GM11168 (cell line): ENCODE data around the gene DELE1.
"Not testable (repeated sequence)": the region's sequence is repeated elsewhere in the genome, so short reads cannot be mapped to it uniquely, and the experiment has no call there.

Source experiments
- in situ Hi-C: fragments of 300-500 bp; cut with MboI; formaldehyde crosslinking; loops from one replicate; pipeline ENCODE4 v1.12.0; 2022; ENCODE audit warnings: low sequenced_read_pairs; ENCODE audit not compliant: unreplicated experiment

The DELE1 gene

DNA sequence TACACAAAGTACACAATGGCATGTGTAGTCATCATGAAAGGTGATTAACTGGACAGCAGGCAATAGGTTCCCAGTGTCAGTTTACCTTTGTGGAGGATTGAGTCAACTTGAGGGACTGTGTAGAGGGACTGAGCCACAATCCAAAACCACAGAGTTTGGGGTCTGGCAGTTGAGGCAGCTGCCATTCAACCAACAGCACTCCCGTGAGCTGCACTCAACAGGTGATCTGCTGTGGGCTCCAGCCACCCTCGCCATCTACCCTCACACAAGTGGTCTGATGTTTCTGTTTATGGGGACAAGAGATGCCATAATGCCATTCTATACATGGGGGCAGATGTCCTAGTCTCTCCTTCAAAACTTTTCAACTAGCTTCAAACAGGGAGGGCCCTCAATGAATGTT lies 2.9 kb upstream of the DELE1 start:
- in situ Hi-C loops, result no loop called here

- in situ Hi-C loops, result not testable (repeated sequence)
Measured at GRCh38 chr5:141922827-141923447, 734 bp upstream of the DELE1 start.

- in situ Hi-C loops, result no loop called here
Measured at GRCh38 chr5:141926434-141926833, 2.8 kb downstream of the DELE1 start.

GRCh38 chr5:141928051-141928450 lies 4.4 kb downstream of the DELE1 start:
- in situ Hi-C loops, result no loop called here

DNA sequence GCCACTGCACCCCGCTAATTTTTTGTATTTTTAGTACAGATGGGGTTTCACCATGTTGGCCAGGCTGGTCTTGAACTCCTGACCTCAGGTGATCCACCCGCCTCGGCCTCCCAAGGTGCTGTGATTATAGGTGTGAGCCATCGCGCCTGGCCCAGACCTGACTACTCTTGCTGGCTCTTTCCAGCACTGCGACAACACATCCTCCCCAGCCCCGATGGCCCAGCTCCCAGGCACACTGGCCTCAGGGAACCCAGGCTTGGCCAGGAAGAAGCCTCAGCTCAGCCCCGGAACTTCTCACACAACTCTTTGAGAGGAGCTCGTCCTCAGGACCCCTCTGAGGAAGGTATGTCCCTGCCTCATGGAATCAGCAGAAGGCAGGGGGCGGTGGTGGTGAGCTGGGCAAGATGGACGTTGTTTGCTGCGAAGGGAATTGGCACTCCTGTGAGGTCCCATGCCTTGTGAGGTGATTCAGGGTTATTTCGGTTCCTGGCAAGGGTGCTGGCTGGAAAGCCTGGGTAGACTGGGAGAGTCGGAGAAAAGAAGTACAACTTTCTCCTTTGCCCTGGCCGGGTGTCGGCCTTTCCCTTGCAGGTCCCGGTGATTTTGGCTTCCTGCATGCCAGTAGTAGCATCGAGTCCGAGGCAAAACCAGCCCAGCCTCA lies 5.9 kb downstream of the DELE1 start:
- in situ Hi-C loops, result no loop called here

DNA sequence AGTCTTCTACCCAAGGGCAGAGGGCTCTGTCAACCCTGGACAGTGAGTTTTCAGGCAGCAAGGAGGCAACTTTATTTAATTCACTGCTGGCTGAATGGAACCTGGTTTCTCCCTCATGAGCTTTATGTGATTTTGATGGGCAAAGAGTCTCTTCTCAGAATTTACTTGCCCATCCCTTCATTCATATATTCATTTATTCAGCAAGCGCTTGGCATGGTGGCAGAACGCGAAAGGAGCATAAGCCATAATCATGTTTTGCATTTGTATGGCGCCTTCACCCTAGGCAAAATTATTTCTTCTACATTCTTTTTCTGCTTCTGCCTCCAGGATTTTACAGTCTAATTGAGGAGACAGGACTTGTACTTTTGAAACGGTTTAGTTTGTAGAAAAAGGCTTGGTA lies 8.0 kb downstream of the DELE1 start:
- in situ Hi-C loops, result no loop called here

GRCh38 chr5:141933151-141933550 lies 9.5 kb downstream of the DELE1 start:
- in situ Hi-C loops, result no loop called here

DNA sequence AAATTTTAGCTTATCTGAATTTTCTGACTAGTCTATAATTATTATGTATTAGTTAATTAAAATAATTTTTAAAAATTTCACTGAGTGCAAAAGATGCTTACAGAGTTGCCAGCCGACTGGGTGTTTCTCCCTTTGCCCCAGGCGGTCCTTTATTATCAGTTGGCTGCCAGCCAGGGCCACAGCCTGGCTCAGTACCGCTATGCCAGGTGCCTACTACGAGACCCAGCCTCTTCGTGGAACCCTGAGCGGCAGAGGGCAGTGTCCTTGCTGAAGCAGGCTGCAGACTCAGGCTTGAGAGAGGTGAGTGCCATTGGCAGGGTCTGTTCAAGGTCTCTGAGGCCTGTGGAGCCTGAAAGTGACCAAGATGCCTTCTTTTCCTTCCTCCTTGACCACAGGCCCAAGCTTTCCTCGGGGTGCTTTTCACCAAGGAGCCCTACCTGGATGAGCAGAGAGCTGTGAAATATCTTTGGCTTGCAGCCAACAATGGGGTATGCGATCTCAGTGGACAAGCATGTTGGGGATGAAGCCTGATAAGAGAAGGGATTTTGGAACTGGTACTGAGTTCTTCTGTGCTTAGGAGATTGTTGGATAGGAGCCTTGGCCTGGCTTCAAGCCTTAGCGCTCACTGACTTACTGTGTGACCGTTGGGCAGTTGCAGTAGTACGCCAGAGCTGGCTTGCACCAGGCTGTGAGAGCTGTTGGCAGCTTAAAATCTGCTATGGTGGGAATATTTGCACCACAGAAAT lies 10.6 kb downstream of the DELE1 start:
- in situ Hi-C loops, result no loop called here

DNA sequence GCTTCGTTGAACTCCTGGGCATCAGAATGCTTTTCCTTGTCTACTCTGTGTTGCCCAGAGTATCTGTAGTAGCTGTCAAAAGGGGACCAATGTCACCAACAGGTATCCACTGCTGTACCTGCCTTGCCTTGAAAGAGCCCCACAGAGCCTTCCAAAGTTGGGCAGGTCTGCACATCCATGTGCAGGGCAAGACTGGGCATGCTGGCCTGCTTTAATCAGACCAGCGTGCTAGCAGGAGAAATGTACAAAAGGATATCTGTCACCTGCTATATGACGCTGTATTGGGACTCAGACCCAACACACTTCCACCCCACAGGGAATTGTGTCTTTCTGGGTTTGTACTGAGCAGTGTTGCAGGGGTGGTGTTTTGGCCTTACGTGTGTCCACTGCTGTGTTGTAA lies 11.9 kb downstream of the DELE1 start:
- in situ Hi-C loops, result no loop called here

DNA sequence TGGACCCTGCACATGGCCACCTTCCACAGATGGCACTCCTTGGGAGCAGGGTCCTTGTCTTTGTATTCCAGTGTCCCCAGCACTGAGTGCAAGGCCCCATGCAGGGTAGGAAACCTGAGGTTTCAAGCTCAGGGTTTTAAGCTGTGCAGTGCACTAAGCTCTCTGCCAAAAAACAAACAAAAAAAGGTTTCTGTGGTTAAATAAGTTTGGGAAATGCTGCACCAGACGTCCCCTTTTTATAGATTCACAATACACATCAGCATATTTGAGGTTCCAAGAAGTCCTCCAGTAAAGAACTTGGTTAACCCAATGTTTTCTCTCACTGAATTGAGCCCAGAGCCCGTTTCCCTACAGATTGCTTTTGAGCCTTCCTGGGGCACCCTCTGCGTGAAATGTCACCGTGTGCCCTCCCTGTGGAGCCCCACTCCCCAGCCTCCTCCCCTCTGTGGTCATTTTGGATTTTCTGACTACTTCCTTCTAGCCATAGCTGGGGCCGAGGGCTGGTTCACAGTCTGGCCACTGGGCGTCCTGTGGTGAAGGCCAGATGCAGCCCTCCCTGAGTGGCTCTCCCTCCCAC lies 17.1 kb downstream of the DELE1 start:
- in situ Hi-C loops, result no loop called here

GRCh38 chr5:141941307-141941706 lies 17.6 kb downstream of the DELE1 start:
- in situ Hi-C loops, result no loop called here

GRCh38 chr5:141941779-141942178 lies 18.1 kb downstream of the DELE1 start:
- in situ Hi-C loops, result no loop called here

GRCh38 chr5:141942185-141942857 lies 18.6 kb downstream of the DELE1 start:
- in situ Hi-C loops, result no loop called here

DNA sequence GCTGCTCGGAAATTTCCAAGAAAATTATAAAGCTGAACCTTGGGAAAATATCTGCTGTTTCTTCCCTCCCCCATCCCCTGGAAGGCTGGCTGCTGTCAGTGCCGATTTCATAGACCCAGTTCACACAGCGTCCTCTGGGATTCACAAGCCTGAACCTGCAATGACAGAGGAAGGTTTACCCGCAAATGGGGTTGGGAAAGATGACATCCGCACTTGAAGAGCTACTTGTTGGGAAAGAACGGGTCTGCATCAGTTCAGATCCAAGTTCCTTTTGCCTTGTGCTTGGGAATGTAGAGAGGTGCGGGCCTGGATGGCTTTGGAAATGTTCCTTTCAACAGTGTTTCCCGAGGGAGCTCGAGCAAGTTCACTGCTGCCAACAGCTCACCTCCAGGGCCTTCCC lies 20.4 kb downstream of the DELE1 start:
- in situ Hi-C loops, result no loop called here

DNA sequence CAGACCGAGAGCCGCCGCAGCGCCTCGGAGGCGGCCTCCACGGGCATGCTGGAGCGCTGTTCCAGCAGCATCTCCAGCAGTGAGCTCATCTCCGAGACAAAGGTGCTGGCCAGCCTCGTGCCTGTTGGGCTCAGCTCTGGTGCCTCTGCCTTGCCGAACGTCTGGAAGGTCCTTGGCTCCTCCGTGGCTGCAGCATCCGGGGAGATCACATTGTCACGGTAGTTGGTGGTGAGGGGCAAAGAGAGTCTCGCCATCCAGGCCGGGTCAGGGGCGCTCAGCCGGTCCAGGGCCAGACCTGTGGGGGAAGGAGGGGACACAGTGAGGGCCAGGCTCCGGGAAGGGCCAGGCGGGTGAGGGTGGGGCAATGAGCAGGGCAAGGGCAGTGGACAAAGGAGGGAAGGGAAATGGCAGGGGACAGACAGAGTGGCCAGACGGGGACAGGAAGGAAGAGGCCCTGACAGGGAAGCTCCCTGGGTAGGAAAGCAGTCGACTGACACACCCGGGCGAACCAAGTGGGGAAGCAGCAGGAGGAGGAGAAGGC lies 21.9 kb downstream of the DELE1 start:
- in situ Hi-C loops, result no loop called here

GRCh38 chr5:141947316-141947715 lies 23.6 kb downstream of the DELE1 start:
- in situ Hi-C loops, result no loop called here

DNA sequence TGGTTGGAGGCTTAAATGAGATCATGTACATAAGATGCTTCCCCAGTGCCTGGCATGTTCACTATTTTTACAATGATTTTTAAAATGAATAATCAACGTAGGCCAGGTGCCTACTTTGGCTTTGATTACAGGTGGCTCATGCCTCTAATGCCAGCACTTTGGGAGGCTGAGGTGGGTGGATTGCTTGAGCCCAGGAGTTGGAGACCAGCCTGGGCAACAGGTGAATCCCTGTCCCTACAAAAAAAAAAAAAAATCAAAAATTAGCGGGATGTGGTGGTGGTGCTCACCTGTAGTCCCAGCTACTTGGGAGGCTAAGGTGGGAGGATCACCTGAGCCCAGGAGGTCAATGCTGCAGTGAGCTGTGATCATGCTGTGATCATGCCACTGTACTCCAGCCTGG lies 25.1 kb downstream of the DELE1 start:
- in situ Hi-C loops, result no loop called here

DNA sequence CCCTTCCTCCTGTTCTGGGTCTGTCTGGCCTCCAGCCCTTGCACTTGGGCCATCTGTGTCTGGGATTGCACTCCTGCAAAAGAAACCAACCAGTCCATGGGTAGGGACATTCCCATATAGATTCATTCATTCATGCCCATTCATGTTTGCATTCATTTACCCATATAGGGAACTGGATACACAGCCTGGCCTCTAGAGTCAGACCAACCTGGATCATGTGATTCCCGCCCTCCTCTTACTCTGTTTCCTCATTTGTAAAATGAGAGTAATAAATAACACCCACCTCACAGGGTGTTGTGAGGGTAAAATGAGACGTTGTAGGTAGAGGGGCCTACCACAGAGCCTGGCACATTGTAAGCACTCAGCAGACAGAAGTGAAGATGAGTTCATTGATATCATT lies 25.8 kb downstream of the DELE1 start:
- in situ Hi-C loops, result no loop called here

DNA sequence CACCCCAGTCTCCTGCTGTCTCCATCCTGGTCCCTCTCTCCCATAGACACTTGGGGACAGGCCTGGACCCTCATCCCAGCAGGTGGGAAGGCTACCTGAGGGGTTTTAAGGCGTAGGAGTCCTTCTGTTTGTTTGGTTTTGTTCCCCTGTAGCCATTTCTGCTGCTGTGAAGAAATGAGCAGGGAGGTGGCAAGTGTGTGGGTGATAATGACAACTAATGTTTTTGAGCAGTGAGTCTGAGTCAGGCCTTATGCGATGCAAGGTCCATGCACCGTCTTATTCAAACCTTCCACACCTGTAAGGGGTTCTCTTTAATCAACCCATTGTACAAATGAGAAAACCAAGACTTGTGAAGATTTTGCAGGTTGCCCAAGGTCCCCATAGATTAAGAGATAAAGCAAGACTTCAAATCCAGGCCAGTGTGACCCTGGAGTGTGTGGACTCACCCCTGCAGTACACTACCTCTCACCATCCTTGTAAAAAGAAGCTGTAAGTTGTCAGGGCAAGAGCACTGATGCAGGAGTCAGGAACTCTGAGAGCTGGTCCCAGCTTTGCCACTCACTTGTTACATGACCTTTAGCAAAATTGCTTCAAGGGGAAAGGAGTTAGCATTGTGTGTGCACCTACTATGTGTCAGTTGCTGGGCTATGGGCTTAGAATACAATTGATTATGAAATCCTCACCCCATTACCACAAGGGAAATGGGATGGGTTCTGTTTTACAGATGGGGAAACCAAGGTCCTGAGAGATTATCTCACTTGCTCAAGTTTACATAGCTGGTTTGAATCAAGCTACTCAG lies 26.7 kb downstream of the DELE1 start:
- in situ Hi-C loops, result loop anchor here (10.0 kb wide), 1 partner anchor 246 kb away; no protein-coding TSS in a partner anchor
